ENCODE measurements around the gene IL7R.

DNA sequence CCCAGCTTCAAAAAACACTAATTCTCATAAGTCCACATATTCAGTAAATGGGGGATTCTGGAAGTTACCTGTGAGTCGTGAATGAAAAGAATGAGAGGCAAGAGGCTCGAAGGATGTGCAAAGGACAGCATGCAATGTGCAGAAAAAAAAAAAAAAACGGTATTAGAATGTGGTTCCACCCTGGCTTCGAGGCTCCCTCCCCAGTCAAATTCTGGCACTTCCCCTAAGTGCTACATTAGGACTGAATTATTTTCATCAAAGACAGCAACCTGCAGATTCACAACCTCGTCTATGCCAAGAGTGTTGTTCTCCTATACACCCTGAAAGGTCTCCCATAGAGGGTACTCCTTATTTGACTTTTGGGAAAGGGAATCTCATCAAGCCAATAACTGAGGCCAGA, 65.2 kb downstream of the IL7R start:
- TF ChIP-seq, protein P1, sequence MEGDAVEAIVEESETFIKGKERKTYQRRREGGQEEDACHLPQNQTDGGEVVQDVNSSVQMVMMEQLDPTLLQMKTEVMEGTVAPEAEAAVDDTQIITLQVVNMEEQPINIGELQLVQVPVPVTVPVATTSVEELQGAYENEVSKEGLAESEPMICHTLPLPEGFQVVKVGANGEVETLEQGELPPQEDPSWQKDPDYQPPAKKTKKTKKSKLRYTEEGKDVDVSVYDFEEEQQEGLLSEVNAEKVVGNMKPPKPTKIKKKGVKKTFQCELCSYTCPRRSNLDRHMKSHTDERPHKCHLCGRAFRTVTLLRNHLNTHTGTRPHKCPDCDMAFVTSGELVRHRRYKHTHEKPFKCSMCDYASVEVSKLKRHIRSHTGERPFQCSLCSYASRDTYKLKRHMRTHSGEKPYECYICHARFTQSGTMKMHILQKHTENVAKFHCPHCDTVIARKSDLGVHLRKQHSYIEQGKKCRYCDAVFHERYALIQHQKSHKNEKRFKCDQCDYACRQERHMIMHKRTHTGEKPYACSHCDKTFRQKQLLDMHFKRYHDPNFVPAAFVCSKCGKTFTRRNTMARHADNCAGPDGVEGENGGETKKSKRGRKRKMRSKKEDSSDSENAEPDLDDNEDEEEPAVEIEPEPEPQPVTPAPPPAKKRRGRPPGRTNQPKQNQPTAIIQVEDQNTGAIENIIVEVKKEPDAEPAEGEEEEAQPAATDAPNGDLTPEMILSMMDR (CRISPR knock-in tag; IDR thresholded peaks at IDR 0.05), result no peak
- TF ChIP-seq, protein P2, sequence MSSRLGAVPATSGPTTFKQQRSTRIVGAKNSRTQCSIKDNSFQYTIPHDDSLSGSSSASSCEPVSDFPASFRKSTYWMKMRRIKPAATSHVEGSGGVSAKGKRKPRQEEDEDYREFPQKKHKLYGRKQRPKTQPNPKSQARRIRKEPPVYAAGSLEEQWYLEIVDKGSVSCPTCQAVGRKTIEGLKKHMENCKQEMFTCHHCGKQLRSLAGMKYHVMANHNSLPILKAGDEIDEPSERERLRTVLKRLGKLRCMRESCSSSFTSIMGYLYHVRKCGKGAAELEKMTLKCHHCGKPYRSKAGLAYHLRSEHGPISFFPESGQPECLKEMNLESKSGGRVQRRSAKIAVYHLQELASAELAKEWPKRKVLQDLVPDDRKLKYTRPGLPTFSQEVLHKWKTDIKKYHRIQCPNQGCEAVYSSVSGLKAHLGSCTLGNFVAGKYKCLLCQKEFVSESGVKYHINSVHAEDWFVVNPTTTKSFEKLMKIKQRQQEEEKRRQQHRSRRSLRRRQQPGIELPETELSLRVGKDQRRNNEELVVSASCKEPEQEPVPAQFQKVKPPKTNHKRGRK (CRISPR knock-in tag; IDR thresholded peaks at IDR 0.05), result no peak
- no peak for TF ChIP-seq POLR2G (IDR thresholded peaks at IDR 0.05; ENCODE audit: low read depth, low read length)
- TF ChIP-seq, protein P3, sequence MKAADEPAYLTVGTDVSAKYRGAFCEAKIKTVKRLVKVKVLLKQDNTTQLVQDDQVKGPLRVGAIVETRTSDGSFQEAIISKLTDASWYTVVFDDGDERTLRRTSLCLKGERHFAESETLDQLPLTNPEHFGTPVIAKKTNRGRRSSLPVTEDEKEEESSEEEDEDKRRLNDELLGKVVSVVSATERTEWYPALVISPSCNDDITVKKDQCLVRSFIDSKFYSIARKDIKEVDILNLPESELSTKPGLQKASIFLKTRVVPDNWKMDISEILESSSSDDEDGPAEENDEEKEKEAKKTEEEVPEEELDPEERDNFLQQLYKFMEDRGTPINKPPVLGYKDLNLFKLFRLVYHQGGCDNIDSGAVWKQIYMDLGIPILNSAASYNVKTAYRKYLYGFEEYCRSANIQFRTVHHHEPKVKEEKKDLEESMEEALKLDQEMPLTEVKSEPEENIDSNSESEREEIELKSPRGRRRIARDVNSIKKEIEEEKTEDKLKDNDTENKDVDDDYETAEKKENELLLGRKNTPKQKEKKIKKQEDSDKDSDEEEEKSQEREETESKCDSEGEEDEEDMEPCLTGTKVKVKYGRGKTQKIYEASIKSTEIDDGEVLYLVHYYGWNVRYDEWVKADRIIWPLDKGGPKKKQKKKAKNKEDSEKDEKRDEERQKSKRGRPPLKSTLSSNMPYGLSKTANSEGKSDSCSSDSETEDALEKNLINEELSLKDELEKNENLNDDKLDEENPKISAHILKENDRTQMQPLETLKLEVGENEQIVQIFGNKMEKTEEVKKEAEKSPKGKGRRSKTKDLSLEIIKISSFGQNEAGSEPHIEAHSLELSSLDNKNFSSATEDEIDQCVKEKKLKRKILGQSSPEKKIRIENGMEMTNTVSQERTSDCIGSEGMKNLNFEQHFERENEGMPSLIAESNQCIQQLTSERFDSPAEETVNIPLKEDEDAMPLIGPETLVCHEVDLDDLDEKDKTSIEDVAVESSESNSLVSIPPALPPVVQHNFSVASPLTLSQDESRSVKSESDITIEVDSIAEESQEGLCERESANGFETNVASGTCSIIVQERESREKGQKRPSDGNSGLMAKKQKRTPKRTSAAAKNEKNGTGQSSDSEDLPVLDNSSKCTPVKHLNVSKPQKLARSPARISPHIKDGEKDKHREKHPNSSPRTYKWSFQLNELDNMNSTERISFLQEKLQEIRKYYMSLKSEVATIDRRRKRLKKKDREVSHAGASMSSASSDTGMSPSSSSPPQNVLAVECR (CRISPR knock-in tag; IDR thresholded peaks at IDR 0.05; ENCODE audit: borderline replicate concordance), result no peak
- TF ChIP-seq NBN (conservative IDR thresholded peaks at IDR 0.05), result no peak
- no peak for TF ChIP-seq HMG20A (CRISPR knock-in tag; IDR thresholded peaks at IDR 0.05; ENCODE audit: borderline replicate concordance)
- TF ChIP-seq POGZ (CRISPR knock-in tag; IDR thresholded peaks at IDR 0.05), result no peak
- TF ChIP-seq, protein P4, sequence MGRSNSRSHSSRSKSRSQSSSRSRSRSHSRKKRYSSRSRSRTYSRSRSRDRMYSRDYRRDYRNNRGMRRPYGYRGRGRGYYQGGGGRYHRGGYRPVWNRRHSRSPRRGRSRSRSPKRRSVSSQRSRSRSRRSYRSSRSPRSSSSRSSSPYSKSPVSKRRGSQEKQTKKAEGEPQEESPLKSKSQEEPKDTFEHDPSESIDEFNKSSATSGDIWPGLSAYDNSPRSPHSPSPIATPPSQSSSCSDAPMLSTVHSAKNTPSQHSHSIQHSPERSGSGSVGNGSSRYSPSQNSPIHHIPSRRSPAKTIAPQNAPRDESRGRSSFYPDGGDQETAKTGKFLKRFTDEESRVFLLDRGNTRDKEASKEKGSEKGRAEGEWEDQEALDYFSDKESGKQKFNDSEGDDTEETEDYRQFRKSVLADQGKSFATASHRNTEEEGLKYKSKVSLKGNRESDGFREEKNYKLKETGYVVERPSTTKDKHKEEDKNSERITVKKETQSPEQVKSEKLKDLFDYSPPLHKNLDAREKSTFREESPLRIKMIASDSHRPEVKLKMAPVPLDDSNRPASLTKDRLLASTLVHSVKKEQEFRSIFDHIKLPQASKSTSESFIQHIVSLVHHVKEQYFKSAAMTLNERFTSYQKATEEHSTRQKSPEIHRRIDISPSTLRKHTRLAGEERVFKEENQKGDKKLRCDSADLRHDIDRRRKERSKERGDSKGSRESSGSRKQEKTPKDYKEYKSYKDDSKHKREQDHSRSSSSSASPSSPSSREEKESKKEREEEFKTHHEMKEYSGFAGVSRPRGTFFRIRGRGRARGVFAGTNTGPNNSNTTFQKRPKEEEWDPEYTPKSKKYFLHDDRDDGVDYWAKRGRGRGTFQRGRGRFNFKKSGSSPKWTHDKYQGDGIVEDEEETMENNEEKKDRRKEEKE (IDR thresholded peaks at IDR 0.05), result no peak
- no peak for TF ChIP-seq KDM5A (IDR thresholded peaks at IDR 0.05; ENCODE audit: borderline replicate concordance, low read length)
- TF ChIP-seq ZNF562 (CRISPR knock-in tag; IDR thresholded peaks at IDR 0.05; ENCODE audit: borderline replicate concordance), result no peak
- TF ChIP-seq CBX2 (IDR thresholded peaks at IDR 0.05; ENCODE audit: low read depth, low read length), result no peak
- no peak for TF ChIP-seq CBX2 (CRISPR knock-in tag; IDR thresholded peaks at IDR 0.05; ENCODE audit: low read depth)

All from HepG2 (cell line).